GM18867 (cell line): ENCODE measurements around the gene KRT6A.

Experiments
- ATAC-seq: cut with Tn5 transposase; IDR thresholded peaks from one replicate; pipeline ENCODE4 v1.9.1; 2021; ENCODE audit warnings: mild to moderate bottlenecking, moderate library complexity; ENCODE audit not compliant: unreplicated experiment

Gene KRT6A

DNA sequence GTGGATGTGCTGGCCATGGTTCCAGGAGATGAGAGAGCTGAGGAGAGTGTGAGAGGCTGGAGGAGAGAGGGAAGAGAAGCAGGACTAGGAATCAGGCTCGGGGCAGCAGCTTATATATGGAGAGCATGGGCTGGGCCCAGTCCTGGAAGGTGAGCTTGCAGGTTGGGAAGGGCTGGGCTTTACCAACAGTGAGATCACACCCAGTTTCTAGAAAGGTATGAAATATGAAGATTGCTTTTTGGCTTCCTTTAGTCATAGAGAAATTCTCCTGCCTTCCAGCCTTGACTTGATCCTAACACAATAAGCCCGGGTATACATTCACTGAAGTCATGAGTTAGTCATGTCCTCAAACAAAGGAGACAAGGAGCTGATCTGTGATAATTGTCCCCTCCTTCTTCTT lies at the start of gene KRT6A:
KRT6A (minus strand) TSS at position 86 of the 400 bp plus-strand sequence; CDS start at position 17, 69 bp downstream.
- no peak for ATAC-seq

- no peak for ATAC-seq
Measured at GRCh38 chr12:52542157-52542556, 49.1 kb upstream of the KRT6A start.

DNA sequence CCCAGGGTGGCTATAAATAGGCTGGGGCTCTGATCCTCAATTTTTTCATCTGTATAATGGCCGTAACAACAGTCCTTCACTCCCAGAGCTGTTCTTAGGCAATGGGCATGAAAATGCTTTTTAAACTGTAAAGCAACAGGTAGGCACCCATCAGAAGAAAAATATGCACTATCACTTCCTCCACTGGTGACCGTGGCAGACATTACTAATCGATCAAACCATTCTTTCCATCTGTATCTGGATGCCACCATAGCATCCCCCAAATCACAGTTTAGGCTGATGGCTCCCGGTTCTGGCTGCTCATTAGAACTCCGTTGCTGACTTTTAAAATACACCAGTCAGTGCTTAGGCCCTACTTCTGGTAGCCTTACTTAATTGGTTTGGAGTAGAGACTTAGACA lies 48.7 kb upstream of the KRT6A start:
- ATAC-seq = no peak

- no peak for ATAC-seq
Measured at GRCh38 chr12:52540531-52540930, 47.5 kb upstream of the KRT6A start.

GRCh38 chr12:52539821-52540173 lies 46.7 kb upstream of the KRT6A start:
- no peak for ATAC-seq

DNA sequence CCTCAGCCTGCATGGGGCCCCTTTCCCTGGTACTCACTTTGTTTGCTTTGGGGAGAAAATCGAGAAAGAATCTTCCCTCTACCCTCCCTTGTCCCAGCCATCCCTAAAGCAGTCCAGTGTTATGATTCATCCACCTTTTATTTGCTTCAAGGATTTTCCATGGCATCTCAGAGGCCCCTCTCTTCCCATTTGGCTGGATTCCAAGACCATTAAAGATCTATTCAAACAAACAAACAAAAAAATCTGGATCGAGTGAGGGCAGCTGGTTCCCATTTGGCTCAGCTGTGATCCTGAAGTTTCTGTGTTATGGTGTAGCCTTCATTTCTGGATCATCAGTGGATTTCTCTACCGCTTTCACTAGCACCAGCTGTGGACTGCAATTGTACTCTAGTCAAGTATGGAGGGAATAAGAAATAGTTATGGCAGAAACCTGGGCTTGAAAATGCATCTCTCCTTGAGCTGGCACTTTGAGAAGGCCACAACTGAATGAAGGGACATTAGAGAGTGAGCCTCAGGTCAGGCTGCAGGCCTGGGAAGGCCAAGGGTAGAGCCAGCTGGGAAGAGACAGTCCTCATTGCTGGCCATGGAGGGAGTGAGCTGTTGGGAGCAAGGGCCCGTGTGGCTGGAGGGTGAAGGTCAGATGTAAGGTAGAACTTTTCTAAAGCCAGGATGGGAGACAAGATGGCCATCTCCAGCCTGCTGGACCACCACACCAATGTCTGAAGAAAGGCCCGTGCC lies 46.2 kb upstream of the KRT6A start:
- ATAC-seq = no peak

DNA sequence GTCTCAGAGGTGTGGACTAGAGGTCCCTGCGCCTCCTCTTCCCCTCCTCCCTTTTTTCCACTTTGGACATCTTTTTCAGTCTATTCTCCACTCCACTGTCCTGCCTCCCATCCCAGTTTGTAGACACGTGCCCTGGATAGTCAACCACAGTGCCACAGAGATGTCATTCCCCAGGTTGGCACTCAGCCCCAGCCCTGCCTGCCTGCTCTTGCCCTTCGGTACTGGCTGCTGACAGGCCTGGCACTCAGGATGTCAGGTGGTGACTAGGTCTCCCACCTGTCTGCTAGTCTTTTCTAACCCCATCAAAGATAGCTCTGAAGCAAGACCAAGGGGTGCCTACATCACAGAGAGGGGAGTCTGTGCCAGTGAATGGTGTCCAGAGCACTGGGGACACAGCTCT lies 44.0 kb upstream of the KRT6A start:
- ATAC-seq = no peak

DNA sequence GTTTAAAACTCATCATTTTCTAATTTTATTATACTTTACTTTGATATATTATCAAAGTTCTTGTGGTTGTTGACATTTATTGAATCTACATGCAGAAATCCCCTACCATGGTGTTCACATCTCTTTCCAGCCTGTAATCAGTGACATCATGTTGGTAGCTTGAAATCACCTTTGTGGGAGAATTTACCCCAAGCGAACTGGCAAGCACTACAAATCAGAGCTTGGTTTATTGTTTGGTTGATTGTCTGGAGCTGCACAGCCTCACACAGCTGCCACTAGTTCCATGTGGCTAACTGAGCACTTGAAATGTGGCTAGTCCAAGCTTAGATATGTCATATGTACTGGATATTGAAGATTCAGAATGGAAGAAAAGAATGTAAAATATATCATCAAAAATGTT lies 42.5 kb upstream of the KRT6A start:
- no peak for ATAC-seq

DNA sequence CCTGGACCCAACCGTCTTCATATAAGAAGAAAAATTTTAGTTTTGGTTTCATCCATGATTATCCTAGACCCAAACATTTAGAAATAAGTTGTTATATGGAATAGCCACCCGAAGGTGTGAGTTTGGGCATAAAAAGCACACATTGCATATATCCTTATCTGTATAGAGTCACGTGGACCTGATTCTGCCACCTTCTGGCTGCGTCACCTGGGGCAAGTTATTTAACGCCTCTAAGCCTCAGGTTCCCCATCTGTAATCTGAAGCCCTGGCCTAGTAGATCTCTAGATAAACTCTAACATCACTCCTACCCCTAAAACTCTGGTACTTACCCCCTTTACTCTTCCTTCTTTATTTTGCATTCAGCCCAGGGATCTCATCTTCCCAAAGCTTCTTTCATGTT lies 41.4 kb upstream of the KRT6A start:
- no peak for ATAC-seq

DNA sequence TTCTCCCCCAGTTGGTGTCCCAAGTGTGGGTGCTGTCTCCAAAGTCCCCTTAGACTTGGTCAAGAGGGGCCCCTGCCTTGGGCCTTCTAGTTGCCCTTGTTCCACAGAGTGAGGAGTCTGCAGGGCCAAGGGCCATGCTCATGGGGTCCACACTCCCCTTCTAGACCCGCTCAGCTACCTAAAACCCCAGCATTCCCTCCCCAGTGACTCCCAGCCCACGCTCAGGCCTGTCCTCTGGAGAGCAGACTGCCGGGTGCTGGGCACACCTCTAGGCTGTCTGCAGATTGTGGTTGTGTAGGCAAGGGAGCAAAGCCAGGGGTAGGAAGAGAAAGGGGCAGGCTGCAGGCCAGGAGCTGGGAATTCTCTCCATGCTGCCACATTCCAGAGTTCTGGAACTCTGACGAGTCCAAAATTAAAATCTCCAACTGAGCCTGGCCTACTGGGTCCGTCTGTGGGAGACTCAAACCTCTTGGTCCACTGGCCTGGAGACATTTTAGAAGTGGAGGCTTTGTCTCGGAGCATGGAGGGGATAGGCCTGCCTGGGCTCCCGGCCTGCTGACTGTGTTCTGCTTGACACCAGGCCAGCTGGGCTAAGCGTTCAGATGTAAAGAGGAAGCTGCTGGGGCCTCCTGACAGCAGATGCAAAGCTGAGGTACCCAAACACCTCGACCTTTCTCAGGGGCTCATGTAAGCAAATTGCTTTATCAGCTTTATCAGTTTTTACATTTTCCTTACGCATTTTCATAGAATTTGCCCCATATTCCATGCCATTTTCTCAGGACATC lies 40.8 kb upstream of the KRT6A start:
- no peak for ATAC-seq

DNA sequence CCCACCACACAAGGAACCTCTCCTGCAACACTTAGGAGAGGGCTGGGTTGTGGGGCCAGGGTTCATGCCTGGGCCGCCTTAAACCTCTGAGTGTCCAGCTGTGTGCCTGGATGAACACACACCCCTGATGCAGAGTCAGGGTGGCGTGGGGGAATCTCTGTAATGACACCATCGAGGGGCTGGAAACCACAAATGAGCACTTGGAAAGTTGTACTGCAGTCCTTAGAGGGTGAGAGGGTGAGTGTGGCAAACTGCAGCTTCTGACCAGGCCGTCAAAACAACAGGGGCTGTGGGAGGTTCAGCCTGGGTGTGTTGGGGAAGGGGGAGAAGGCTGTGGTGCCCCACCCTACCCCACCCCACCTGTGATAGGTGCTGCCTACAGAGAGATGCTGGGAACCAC lies 39.6 kb upstream of the KRT6A start:
- ATAC-seq = no peak

DNA sequence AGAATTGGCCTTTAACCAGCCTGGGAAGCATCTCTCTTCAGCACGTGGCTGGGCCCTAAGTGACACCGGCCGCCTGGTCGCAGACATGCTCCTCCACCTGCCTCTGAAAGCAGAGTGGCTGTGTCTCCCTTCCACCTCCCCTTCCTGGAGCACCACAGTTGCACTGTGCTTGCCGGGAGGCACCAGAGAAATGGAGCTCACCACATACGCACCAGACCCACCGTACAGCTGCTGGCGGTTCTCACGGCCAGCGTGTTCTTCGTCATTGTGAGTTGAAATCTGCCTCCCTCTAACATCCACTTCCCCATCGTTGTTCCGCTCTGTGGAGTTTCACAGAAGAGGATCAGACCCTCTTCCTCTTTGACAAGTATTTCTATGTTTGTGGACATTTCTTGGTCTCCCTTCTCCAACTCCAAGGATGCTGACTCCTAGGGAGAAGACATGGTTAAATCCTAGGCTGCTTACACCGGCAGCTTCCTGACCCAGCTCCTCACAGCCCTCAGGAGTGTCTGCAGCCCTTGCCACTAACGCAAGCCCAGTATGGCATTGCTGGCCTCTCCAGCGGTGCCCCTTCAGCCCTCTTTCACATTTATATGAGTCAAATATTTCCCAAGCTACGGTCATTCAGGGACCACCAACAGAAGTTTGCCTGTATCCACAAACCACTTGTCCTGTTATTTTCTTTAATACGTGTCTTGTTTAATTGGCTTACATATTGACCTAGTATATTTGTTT lies 38.7 kb upstream of the KRT6A start:
- ATAC-seq = no peak

DNA sequence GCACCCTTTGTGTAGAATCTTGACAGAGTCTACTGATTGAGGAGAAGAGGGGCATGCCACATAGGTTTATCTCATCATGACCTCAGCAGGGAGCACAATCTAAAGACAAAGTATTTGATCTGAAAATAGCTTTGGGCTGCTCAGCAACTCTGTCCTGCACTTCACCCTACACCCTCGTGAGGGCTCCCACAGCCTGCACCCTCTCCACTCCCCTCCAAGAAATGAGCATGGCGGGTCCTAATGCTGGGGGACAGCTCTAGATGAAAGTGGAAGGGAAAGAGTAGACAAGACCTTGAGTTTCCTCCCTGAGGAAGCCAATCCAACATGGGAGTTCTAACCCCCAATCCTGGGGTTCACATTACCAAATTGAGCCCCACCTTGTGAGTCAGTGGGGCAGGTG lies 37.8 kb upstream of the KRT6A start:
- no peak for ATAC-seq

DNA sequence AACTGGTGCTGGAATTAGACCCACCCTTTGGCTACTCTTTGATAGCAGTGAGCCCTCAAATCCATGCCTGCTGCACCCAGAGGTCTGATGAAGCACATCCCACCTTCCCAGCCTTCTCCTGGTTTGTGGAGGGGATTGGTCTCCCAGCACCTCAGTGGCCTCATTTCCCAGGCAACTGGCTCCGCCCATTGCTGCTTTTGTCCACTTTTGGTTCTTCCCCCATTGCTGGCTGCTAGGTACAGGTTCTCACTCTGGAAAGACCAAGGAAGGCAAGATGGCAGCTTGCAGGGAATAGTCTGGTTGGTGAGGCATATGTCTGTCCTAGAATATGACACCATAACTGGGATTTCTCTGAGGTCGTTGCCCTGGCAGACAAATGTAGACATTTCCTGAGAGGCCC lies 37.3 kb upstream of the KRT6A start:
- ATAC-seq = no peak

GRCh38 chr12:52529846-52530245 lies 36.8 kb upstream of the KRT6A start:
- ATAC-seq = no peak

DNA sequence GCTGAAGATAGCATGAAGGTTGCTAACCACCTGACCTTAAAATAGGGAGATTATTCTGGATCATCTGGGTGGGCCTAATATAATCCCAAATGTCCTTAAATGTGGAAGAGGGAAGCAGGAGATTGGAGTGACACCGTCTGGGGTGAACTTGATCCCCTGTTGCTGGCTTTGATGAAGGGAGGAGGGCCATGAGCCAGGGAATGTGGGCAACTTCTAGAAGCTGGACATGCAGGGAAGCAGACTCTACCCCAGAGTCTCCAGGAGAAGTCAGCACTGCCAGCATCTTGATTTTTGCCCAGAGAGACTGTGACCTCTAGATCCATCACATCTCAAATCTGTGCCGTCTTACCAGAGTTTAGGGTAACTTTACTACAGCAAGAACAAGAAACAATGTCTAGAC lies 36.4 kb upstream of the KRT6A start:
- no peak for ATAC-seq

GRCh38 chr12:52528641-52529143 lies 35.6 kb upstream of the KRT6A start:
- no peak for ATAC-seq

DNA sequence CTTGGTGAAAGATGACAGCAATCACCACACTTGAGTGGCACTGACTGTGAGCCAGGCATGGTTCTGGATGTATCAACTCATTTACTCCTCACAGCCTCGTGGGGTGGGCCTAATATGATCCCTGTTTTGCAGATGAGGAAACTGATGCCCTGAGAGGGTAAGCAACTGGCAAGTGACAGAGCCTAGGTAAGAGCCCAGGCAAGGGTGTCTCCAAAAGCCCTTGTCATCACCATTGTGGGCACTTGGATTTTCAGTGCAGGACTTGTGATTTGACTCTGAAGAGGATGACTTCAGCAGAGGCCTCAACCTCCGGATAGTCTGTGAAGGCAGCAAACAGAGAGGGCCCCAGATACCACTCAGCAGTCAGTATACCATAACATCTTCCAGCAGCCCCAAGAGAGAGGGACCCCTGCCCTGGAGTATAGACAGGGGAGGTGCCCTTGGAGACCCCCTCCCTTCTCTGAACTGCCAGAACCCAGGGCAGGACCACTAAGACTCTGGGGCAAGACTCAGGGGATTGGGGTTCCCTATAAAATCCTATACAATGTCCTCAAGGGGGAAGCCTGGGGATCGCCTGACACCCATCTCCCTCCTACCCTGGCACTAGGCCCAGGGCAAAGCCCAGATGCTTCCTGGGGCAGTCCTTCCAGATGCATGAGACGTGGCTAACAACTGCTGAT lies 34.2 kb upstream of the KRT6A start:
- ATAC-seq = no peak

- ATAC-seq = no peak
Measured at GRCh38 chr12:52526511-52526951, 33.5 kb upstream of the KRT6A start.

DNA sequence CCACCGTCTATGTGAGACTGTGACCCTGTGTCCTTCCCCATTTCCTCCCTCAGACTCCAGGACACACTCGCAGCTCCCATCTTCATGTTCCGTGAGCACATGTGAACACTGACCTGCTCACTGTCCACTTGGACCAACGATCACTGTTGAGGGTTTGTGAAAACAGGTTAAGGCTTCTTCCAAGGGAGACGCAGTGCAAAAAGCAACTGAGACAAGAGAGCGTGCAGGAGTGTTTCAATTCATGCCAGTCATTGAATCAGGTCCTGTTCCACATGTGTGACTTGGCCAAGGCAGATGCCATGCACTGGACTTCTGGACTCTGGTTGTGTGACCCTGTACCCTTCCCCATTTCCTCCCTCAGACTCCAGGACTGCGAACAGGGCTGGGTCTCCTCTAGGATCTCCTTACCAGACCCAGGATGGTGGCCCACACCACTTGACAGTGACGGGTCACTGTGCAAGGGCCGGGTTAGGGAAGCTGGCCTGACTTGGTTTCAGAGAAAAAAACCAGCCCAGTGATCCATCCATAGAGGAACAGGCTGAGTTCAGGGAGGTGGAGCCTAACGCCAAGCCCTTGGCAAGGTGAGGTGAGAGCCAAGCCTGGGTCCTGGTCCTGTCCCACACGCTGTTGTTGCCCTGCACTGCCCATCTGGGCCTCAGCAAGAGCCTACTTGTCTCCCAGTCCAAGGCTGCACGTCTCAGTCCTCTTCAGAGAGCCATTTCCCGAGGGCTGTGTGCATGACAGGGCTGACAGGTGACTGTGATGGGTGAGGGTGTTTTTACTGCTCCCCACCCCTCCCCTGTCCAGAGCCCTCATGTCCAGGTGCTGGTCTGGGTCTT lies 32.8 kb upstream of the KRT6A start:
- ATAC-seq = no peak
